LNCaP clone FGC (cell line): Measurements from ENCODE around the gene PRPF19.

ENCODE experiments used
- DNase-seq: peaks from one replicate; pipeline ENCODE4 v3.0.0-alpha.2; 2011; ENCODE audit warnings: low read depth
- H3K4me3 ChIP-seq: 2 replicates; pipeline ENCODE4 v1.5.1; 2011; ENCODE audit warnings: mild to moderate bottlenecking, low read depth, low read length, control low read depth
- CTCF ChIP-seq: IDR thresholded peaks from 2 replicates; pipeline ENCODE4 v1.5.1; 2012; ENCODE audit warnings: mild to moderate bottlenecking; ENCODE audit not compliant: control insufficient read depth, insufficient read depth; ENCODE audit errors: extremely low read depth

Gene PRPF19

GRCh38 chr11:60842668-60843600 is 63.5 kb downstream of the PRPF19 start:
- no peak for TF ChIP-seq CTCF
- peak overlapping the region; percentile 99 for H3K4me3 ChIP-seq
- DNase-seq = no peak

GRCh38 chr11:60841797-60842667 is 64.4 kb downstream of the PRPF19 start, which contains the start of gene CCDC86:
Gene CCDC86, plus strand, starts transcription at chr11:60842113. Its CDS starts 12 bp downstream, at chr11:60842125.
- H3K4me3 ChIP-seq = peak within 1 kb of the TSS; percentile 99
- DNase-seq = peak; percentile 85
- TF ChIP-seq CTCF = no peak
